ENCODE measurements around the gene CDKN2B-AS1.

GRCh38 chr9:22141908-22142307 lies 147.3 kb downstream of the CDKN2B-AS1 start:
- TF ChIP-seq CTCF (IDR thresholded peaks at IDR 0.05 in 8 of 11, conservative IDR thresholded peaks at IDR 0.05 in 3 of 11) (no peak), POLR2A (IDR thresholded peaks at IDR 0.05) (no peak)
